HG03439 (cell line): ENCODE results near the gene GALNT2.

Experiments used
- ATAC-seq: cut with Tn5 transposase; IDR thresholded peaks from one replicate; pipeline ENCODE4 v1.9.1; 2021; ENCODE audit warnings: mild to moderate bottlenecking, moderate library complexity; ENCODE audit not compliant: unreplicated experiment

GALNT2 gene

DNA sequence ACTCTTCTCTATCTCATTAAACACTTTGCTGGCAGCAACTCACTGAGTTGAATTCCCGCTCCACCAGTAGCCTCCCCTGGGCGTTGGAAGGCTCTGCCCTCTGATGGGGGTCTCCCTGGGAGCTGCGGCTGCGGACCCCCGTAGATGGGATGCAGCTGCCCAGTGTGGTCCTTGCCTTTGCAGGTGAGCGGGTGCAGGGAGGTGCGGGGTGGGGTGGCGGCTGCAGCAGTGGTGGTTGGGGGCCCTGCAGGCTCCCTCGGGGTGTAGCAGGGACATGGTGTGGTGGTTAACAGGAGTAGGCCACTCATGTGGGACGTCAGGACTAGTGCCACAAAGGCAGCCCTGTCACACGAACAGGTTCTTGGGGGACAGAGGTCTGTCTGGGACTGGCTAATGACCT lies 42.0 kb downstream of the GALNT2 start:
- ATAC-seq, result no peak

DNA sequence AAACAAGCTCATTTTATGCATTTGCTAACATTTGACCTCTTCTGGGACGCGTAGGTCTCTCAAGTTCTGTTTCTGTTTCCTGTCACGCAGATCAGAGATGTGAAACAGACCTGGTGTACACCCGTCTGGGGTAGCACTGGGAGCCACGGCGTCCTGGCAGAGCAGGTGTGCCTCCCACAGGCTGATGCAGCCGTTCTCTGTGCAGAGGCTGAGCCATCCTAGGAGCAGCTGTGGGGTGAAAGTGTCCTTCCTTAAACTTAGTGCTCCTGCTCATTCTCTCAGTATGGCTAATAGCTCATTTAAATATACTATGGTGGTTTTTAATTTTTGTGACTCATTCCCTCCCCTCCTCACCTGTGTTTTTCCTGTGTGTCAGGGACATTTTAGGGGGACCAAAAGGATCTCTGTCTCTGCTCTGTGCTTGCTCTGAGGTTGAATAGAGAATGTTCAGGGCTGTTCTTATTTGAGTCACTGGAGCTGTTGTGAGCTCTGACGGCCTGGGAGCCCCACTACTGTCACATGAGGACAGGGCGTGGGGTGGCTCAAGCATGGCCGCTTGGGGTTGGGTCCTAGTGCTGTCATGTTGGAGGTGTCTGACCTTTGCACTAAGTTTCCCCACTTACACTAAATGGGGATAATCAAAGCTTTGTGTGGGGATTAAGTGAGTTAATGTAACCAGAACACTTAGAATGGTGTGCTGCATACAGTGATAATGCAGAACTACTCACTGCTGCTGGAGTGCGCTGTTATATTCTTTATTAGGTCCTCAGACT lies 43.0 kb downstream of the GALNT2 start:
- peak; percentile 91 for ATAC-seq

DNA sequence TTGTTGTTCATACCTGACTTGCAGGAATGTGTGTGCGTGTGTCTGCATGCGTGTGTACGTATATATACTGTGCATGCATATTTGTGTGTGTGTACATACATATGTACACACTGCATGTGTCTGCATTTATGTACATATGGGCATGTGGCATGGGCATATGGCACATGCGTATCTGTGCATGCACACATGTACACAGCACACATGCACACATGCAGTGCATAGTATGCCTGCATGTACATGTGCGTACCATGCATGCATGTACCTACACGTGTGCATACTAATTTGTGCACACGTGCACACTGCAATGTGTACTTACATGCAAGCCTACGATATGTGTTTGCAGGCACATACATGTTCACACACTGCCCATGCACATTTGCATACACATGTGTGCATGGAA lies 43.9 kb downstream of the GALNT2 start:
- no peak for ATAC-seq

DNA sequence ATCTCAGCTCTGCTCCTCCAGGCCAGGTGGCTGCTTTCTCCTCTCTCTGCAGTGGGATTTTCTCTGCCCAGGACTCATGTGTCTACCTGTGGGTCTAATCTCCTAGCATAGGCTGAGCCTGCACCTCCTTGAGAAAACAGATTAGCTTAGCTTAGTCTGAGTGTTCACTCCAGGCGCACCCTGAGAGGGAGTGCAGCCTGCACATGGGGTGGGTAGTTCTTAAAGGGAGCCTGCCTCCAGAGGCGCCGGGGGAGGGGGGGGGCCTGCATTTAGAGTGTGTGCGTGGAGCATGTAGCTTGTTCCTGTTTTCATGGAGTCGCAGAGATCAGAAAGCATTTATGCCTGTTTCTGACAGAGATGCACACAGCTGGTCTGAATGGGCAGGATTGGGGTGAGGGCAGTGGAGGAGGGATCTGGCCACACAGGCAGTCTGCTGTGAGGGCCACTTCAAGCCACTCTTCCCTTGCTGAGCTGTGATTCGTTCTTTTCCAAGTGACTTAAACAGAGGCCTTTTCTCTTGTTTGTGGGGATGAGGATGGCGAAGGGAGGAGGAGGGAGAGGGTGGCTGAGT lies 45.2 kb downstream of the GALNT2 start:
- ATAC-seq, result no peak

DNA sequence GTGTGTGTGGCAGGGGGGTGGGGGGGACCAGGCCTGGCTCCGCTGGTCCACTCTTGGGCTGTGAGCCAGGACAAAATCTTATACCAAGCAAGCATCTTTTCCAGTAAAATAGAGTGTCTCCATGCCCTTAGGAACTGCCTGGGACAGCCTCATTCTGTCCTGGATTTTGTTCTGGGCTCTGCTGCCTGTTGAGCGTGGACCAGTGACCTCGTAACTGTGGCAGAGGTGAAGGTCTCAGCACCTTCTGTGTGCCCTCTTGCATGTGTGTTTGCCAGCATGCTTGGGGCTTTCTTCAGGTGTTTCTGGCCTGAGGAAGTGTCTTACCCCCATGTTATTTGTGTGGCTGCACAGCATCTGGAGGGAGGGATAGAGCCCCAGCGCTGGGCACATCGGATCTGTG lies 45.7 kb downstream of the GALNT2 start:
- ATAC-seq, result no peak

DNA sequence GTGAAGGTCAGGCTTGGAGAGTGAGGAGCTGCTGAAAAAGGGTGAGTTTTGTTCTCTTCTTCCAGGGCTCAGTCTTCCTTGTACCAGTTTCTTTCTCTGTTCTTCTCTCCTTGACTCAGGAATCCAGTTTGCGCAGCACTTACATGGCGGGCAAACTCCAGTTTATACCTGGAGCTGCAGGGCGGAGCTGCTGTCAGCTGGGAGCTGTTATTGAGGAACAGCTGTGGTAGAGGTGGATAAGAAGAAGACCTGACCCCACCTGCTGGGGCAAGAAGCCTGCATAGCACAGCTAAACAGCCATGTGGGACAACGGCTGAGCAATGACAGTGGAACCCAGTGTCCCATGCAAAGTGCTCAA lies 46.2 kb downstream of the GALNT2 start:
- ATAC-seq, result no peak

DNA sequence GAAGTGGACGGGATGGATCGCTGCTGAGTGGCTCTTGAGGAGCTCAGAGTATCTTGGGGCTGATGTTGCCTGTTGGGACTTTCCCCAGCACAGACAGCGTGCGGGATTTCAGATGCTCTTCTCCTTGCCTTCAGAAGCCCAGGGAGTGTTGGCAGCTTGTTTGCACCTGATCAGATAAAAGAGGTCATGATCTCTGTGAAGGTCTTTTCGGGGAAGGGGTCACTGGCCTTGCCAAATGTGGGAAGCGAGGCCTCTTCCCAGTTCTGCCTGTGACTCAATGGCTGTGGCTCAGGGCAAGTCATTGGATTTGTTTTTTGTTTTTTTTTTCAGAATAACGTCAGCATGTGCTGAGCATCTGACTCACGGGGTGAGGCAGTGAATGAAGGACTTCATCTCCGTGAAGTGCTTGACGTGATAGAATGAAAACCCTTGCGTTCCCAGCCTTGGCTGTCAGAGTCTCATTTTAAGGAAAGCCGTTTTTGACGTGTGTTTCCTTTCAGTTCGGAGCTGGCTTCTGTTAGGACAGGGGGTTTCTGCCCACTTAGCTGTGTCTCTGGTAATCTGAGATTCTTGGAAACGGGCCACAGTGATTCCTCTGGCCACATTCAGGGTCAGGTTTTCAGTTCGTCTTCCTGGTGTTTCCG lies 46.7 kb downstream of the GALNT2 start:
- ATAC-seq, result no peak

DNA sequence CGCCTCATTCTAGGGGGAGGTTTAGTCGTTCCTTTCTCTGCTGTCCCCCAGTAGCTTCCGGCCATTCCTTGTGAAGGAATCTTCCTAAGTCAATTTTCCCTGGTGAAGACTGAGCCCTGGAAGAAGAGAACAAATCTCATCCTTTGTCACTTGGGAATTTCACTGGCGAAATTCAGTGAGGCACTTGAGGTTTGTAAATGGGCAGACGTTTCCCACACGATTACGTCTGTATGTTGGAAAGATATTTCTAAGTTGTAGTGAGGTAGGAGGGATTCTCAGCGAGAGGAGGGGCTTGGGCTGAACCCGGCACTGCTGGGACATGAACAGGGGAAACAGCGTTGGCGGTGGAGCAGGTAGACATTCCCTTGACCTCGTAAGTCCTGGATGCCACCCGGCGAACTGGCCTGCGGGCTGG lies 47.2 kb downstream of the GALNT2 start:
- no peak for ATAC-seq

DNA sequence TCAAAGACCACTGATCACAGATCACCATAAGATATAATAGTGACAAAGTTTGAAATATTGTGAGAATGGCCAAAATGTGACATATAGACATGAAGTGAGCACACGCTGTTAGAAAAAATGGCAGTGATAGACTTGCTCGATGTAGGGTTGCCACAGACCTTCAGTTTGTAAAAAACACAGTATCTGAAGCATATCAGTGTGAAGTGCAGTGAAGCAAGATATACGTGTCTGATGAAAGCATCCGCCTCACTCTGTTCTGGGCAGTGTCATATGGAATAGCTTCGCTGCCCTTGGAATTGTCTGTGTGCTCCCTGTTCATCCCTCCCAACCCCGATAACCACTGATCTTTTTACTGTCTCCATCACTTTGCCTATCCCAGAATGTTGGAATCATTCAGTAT lies 50.7 kb downstream of the GALNT2 start:
- ATAC-seq, result no peak

DNA sequence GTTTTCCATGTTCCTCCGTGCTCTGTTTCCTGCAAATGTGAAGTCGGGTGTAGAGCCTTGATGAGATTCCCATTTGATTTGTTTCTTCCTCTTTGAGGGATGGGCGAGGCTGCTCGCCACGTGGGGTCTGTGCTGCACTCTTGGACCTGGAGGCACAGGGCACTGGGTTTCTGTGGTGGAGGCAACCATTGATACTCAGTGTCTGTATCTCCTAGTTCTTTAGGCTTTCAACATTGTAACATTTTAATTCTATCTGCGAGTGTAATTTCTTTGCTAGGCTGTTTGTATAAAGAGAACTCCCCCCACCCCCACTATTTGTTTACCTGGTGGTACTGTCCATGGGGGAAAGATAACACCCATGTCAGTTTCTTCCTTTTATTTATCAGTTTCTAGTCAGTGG lies 52.3 kb downstream of the GALNT2 start:
- no peak for ATAC-seq

DNA sequence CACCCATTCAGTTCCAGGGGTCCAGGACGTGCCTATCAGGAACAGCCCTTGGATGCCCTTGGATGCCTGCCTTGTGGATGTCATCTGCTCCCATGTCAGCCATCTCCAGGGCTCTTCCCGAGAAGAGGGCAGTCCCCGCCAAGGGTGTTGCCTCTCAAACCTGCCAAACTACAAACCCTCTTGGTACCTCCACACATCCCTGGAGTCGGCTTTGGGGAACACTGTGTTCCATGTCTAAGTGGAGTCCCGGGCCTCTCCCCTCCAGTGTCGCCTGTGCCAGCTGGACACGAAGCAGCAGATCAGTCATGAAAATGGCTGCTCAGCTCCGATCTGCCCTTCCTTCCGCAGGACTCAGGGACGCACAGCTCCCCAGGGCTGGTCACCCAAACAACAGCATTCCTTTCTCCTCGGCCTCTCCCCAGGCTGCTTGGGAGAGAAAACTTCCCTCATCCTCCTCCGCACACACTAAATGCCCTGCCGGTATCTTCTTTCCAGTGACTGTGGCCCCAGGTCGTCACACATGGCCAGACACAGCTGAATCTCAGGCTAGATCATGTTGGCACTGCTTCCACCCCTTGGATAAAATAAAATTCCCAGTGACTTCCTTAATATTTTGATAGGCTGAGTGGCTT lies 53.4 kb downstream of the GALNT2 start:
- no peak for ATAC-seq

DNA sequence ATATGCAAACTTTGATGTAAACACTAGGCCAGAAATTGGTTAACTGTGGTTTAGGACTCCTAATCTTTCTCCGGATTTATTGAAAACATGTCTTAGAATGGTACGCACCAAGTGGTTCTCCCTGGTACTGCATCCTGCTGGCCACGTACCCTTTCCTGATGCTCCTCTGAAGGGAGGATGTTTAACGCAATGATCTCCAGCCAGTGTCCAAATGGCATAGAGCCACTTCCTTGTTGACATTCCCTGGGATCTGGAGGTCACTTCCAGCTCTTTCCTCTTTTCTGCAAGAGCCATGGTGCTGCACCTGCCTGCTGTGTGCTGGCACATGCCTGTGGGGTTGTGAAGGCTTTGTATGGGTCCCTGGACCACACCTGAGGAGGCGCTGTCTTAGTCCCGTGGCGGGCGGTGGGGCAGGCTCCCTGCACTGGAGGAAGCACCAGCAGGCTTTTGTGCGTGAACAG lies 53.9 kb downstream of the GALNT2 start:
- no peak for ATAC-seq

DNA sequence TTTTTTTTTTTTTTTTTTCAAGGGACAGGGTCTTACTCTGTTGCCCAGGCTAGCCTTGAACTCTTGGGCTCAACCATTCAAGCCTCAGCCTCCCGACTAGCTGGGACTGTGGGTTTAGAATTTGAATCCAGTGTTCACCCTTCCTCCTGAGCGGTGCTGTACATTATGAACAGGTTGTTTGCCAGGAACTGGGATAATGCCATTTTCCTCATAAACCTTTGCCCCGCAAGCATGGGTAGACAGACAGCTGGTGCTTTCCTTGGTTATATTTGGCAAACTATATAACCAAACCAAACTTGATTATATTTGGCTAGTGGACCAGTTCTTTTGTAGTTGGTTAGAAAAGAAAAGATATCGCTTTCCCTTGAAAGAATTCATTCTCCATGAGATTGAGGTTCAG lies 54.9 kb downstream of the GALNT2 start:
- no peak for ATAC-seq

DNA sequence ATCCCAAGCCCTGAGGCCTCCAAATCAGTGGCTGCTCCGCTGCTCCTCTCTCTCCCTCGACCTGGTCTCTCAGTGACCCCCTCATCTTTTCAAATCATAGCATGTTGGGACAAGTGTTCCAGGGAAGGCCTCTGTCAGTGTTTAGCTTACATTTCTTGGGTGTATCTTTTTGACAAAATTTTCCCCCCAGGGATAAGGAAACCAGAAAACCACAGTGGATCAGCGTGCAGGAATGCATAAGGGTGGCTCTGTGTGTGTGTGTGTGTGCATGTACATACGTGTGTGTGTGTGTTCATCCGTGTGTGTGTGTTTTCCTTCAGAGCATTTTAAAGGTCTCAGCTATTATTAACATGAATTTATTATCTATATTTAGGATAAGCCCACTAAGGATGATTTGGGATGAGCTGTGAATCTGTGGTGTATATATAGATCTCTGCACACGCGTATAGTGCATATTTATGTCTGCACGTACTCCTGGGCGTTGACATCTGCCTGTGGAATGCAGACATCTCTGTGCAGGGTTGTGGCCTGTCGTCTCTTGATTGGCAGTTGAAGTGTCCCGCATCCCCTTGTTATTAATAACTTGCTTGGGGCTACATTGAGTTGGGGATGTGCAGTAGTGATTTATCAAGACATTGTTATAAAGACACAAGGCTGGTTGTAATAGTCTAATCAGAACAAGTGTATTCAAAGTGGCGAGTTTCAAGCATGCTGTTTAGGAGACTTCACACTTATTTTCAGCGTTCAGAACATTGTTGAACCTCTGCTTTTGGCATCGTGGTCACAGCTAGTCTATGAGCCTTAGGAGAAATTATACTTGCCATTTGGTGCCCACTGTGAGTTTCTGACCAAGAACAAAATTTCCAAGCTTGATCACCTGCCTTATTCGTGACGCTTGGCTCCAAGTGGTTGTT lies 55.6 kb downstream of the GALNT2 start:
- ATAC-seq, result no peak

DNA sequence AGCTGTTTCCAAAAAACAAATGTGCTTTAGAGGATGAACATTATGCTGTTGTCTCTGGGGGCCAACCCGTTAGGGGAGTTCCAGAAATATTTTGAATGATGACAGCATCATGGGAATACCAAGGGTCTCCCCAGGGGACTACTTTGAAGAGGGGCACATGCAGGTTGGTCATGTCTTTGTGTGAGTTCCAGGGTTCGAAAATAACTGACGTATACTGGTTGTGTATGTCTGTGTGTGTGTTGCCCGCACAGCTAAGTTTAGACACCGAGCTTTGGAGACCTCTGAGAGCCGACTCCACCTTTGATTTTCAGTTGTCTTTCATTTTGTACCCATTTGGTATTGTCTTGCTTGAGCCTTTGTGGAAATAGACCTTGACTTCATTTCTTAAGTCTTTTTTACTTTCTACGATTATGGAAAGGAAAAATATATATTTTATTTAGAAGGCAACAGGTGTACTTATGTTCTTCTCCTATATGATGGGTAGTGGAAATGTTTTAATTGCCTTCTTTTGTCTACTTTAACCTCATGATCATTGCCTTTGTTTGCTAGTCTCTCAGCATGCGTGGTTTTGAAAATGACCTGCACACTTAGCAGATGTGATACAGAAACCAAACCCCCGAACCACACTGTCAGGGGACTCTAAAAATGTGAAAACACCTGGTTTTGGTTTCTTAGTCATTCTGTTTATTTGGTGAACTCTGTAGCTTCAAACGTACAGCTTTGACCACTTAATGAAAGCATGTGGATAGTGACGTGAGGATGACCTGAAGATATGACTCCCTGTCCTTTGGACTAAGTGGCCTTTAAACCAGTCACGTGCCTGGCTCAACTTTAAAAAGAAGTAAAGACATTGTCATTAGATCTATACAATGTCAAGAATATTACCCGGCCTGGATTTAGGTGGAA lies 56.5 kb downstream of the GALNT2 start:
- peak; percentile 94 for ATAC-seq

DNA sequence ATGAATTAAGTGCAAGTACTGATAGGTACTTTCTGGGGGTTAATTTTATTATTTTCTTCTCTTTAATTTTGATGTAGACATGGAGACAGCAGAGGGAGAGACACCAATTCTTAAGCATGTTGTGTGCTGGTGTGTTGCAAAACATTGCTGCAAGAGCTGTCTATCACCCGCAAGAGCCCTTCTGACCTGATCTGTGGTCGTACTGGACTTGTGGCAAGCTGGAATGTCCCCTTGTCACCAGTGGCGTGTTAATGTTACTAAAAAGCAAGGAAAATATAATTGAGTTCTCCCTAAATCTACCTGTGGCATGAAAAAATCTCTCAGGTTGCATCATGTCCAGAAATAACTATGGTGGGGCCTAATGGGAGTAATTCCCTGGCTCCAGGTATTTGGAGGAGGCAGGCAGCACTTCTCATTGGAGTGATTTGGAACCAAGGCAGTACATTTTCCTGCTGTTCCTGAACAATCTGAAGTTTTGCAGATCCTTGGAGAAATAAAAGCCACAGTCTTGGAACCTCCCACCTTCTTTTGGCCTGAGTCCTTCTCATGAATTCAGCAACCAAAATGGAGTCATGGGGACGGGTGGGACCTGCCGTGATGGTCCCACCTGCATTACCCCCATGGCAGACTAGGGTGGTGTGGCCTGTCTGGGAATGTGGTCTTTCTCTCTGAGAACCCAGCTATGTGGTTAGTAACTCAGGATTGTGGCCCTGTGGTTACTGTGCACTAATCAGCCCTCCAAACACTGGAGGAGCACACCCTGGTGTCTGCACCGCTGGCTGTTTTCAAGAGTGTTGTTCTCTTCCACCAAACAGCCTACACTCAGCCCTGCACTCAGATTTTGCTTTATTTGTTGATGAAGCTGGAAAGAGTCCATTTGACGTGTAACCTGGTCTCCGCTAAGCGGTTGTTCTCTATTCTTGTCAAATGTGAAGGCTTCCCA lies 57.4 kb downstream of the GALNT2 start:
- ATAC-seq, result no peak

DNA sequence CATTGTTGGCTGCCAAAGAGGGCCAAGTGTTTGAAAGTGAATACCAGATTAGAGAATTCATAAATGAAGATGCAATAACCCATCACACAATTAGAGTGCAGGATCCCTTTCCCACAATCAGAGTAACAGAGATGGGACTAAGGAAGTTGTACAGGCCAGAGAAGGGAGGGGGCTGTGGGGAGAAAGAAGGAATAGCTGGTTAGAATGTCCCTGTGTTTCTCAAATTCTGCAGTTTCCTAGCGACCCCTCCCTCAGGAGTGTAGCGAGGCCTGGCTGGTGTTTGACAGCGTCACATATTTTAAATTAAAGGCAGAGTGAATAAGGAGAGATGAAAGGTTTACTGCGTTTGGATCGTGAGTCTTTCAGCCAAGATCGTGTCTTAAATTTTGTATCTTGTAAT lies 58.1 kb downstream of the GALNT2 start:
- no peak for ATAC-seq

DNA sequence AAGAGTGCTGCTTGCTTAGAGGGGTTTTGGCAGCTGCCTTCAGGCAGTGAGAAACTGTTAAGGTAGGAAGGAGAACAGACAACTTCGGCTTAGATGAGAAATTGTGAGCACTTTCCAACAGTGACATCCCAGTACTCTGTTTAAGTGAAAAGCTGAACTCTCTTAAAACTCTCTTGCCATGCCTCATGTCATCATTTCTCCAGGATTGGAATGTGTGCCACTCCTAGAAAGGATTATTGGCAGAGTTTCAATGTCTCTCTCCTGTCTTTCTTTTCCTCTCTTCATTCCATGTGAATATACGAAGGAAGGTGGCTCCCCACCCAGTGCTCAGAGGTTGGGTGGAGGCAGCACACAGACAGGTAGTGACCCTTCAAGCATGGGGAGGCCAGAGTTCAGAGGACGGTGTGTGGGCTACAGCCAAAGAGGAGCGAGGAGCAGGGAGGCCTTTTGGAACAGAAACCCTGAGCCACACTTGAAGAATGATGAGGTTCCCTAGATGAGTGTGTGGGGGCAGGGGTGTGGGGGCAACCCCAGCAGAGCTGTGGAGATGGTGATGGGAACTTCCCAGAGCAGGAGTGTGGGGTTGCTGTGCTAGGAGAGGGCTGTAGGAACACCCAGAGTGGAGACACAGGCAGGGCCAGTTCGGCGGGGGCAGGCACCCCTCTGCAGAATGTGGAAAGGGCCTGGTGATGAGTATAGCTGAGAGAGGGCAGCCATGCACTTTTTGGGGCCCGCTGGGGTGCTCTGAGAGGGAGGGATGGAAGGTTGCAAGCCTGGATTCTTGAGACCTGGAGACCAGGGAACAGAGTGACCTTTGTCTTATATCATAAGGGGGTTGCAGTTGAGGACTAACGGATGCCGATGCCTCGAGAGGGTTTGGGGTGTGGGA lies 58.8 kb downstream of the GALNT2 start:
- no peak for ATAC-seq
